ENCODE results near the gene KIAA1217. TPM values are rescaled to one million over a fixed set of nuclear protein-coding genes. Genes with fewer than 3 reads are reported as not detected.
A peak's percentile ranks its signal among the peaks of the same experiment; 100 is the strongest.

Gene KIAA1217
- total RNA-seq, 1 experiment from 2014 or later = 171 TPM

GRCh38 chr10:24483701-24484100, 274.8 kb downstream of the KIAA1217 start:
- peaks cover 8% of the 10 kb centered on the region; the same call in 1 of the 2 replicates for H3K36me3 ChIP-seq (ENCODE audit: control insufficient read depth, insufficient read depth, low read length)
- ChIA-PET POLR2A (no interaction called here), CTCF (no interaction called here)
- no TSS peak for BruUV-seq (replicated peaks)
- H3K4me1 ChIP-seq = peaks cover 5% of the 10 kb centered on the region; the same call in 1 of the 2 replicates
- no peak for TF ChIP-seq CTCF (IDR thresholded peaks at IDR 0.05; ENCODE audit: insufficient read depth in 1 of 2, low read depth in 1 of 2, low read length in 1 of 2, severe bottlenecking in 1 of 2, unreplicated experiment in 1 of 2)
- H3K27me3 ChIP-seq (replicated peaks; ENCODE audit: control insufficient read depth, insufficient read depth, low read length) = no peaks in the 10 kb centered on the region
- peaks cover 91% of the 10 kb centered on the region for H3K36me3 Mint-ChIP-seq (ENCODE audit: insufficient read depth, unreplicated experiment)
- intact Hi-C loops (cut with micrococcal nuclease; ENCODE audit: unreplicated experiment) = no loop called here
- H3K9me3 Mint-ChIP-seq (ENCODE audit: unreplicated experiment) = no peaks in the 10 kb centered on the region
- peak overlapping the region; percentile 46 for H3K27ac Mint-ChIP-seq (ENCODE audit: unreplicated experiment)
- peaks cover 26% of the 10 kb centered on the region for H3K4me1 Mint-ChIP-seq (ENCODE audit: low read depth, unreplicated experiment)
- DNase-seq = peak in 1 of 2 experiments; percentile 62
- no peaks in the 10 kb centered on the region for H3K9me3 ChIP-seq
- no peak overlapping the region for H3K4me3 Mint-ChIP-seq (ENCODE audit: unreplicated experiment)
- no peak overlapping the region for H3K4me3 ChIP-seq (ENCODE audit: low read depth, low read length)
- H3K27me3 Mint-ChIP-seq (ENCODE audit: insufficient read depth, unreplicated experiment) = no peaks in the 10 kb centered on the region

DNA sequence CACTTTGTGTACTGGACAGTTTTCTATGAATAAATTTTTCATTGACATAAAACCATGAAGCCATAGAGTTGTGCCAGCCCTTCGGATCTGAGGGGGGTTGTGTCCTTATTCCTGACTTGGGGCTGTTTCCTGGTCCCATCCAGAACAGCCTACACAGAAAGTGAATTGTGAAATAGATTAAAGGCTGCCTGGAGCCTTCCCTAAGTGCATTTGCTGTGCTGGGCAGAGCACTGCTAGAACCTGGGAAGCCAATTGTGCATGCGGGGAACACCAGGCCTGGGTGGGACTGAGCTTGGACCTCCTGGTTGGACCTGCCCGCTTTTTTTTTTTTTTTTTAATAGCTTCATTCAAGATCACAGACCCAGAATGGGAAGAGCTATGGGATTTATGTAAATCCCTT, 275.8 kb downstream of the KIAA1217 start:
- Mint-ChIP-seq H3K27me3 (ENCODE audit: insufficient read depth, unreplicated experiment) (no peaks in the 10 kb centered on the region), H3K27ac (ENCODE audit: unreplicated experiment) (no peak overlapping the region), H3K4me1 (ENCODE audit: low read depth, unreplicated experiment) (peaks cover 26% of the 10 kb centered on the region), H3K36me3 (ENCODE audit: insufficient read depth, unreplicated experiment) (peaks cover 94% of the 10 kb centered on the region), H3K9me3 (ENCODE audit: unreplicated experiment) (no peaks in the 10 kb centered on the region), H3K4me3 (ENCODE audit: unreplicated experiment) (no peak overlapping the region)
- Histone ChIP-seq H3K9me3 (no peaks in the 10 kb centered on the region), H3K4me3 (ENCODE audit: low read depth, low read length) (no peak overlapping the region), H3K4me1 (peaks cover 5% of the 10 kb centered on the region; the same call in 1 of the 2 replicates), H3K27me3 (replicated peaks; ENCODE audit: control insufficient read depth, insufficient read depth, low read length) (no peaks in the 10 kb centered on the region), H3K36me3 (ENCODE audit: control insufficient read depth, insufficient read depth, low read length) (peaks cover 8% of the 10 kb centered on the region; the same call in 1 of the 2 replicates)
- no TSS peak for BruUV-seq (replicated peaks)
- intact Hi-C loops (cut with micrococcal nuclease; ENCODE audit: unreplicated experiment) = no loop called here
- DNase-seq = no peak
- ChIA-PET POLR2A (interaction anchor here (0.6 kb wide), 1 partner anchor 66 kb away, joined by 4 read pairs; no protein-coding TSS in a partner anchor), CTCF (interaction anchor here (0.6 kb wide), 1 partner anchor 32 kb away, joined by 4 read pairs; no protein-coding TSS in a partner anchor)
- no peak for TF ChIP-seq CTCF (IDR thresholded peaks at IDR 0.05; ENCODE audit: insufficient read depth in 1 of 2, low read depth in 1 of 2, low read length in 1 of 2, severe bottlenecking in 1 of 2, unreplicated experiment in 1 of 2)

DNA sequence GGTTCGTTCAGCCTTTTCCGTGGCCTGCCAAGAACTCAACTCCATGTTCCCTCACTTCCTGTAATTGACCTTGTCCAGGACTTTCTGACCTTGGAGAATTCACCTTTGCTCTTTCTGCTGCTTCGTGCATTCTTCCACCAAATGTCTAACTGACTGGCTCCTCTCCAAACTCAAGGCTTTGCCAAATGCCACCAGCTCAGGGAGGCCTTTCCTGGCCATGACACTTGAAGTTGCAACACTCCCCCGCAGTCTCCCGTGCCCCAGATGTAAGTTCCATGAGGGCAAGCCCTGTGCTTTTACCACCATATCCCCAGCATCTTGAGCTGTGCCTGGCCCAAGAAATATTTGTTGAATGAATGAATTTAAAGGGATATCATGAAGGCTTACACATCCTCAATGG, 276.4 kb downstream of the KIAA1217 start:
- no peak for DNase-seq
- intact Hi-C loops (cut with micrococcal nuclease; ENCODE audit: unreplicated experiment) = no loop called here
- peaks cover 8% of the 10 kb centered on the region; the same call in 1 of the 2 replicates for H3K36me3 ChIP-seq (ENCODE audit: control insufficient read depth, insufficient read depth, low read length)
- H3K9me3 Mint-ChIP-seq (ENCODE audit: unreplicated experiment) = no peaks in the 10 kb centered on the region
- no peaks in the 10 kb centered on the region for H3K9me3 ChIP-seq
- no TSS peak for BruUV-seq (replicated peaks)
- H3K4me1 ChIP-seq = peaks cover 5% of the 10 kb centered on the region; the same call in 1 of the 2 replicates
- ChIA-PET CTCF (interaction anchor here (0.6 kb wide), 1 partner anchor 32 kb away, joined by 4 read pairs; no protein-coding TSS in a partner anchor), POLR2A (interaction anchor here (0.6 kb wide), 2 partner anchors 43 to 66 kb away, joined by 3 to 4 read pairs; no protein-coding TSS in a partner anchor)
- no peaks in the 10 kb centered on the region for H3K27me3 Mint-ChIP-seq (ENCODE audit: insufficient read depth, unreplicated experiment)
- H3K27ac Mint-ChIP-seq (ENCODE audit: unreplicated experiment) = no peak overlapping the region
- H3K4me3 Mint-ChIP-seq (ENCODE audit: unreplicated experiment) = no peak overlapping the region
- no peak overlapping the region for H3K4me3 ChIP-seq (ENCODE audit: low read depth, low read length)
- H3K4me1 Mint-ChIP-seq (ENCODE audit: low read depth, unreplicated experiment) = peaks cover 26% of the 10 kb centered on the region
- H3K36me3 Mint-ChIP-seq (ENCODE audit: insufficient read depth, unreplicated experiment) = peaks cover 93% of the 10 kb centered on the region
- TF ChIP-seq CTCF (IDR thresholded peaks at IDR 0.05; ENCODE audit: insufficient read depth in 1 of 2, low read depth in 1 of 2, low read length in 1 of 2, severe bottlenecking in 1 of 2, unreplicated experiment in 1 of 2) = no peak
- H3K27me3 ChIP-seq (replicated peaks; ENCODE audit: control insufficient read depth, insufficient read depth, low read length) = no peaks in the 10 kb centered on the region

Data from Caco-2 (cell line).